Activated T-helper 17 cell treated with anti-CD3 and anti-CD28 coated beads, Interleukin-2, amount 50 U/mL, for 72 hours (primary cell): ENCODE measurements around the gene IL18RAP. TPM values are rescaled to one million over a fixed set of nuclear protein-coding genes. Genes with fewer than 3 reads are reported as not detected.

Experiments
- ATAC-seq: fragments of 150-1000 bp; cut with Tn5 transposase; replicated peaks from 2 replicates; pipeline ENCODE4 v1.10.0; 2021; ENCODE audit warnings: mild to moderate bottlenecking, moderate library complexity
- H3K27ac Mint-ChIP-seq: one replicate; pipeline ENCODE4 v1.8.0; 2022; ENCODE audit warnings: mixed read lengths
- H3K27me3 Mint-ChIP-seq: one replicate; pipeline ENCODE4 v1.8.0; 2022; ENCODE audit warnings: mixed read lengths
- H3K36me3 Mint-ChIP-seq: one replicate; pipeline ENCODE4 v1.8.0; 2022; ENCODE audit warnings: low read depth, mild to moderate bottlenecking, mixed read lengths
- H3K4me1 Mint-ChIP-seq: one replicate; pipeline ENCODE4 v1.8.0; 2022; ENCODE audit warnings: mixed read lengths
- H3K4me3 Mint-ChIP-seq: one replicate; pipeline ENCODE4 v1.8.0; 2022; ENCODE audit warnings: mild to moderate bottlenecking, mixed read lengths
- H3K9me3 Mint-ChIP-seq: one replicate; pipeline ENCODE4 v1.8.0; 2022; ENCODE audit warnings: mixed read lengths
- total RNA-seq, 2 donors: library from RNA; stranded (reverse); gene quantifications; one replicate each; pipeline ENCODE4 v1.2.3, GENCODE V29; 2022

IL18RAP gene
- total RNA-seq, 2 donors from 2014 or later: 3.7 to 5.6 TPM

GRCh38 chr2:102401865-102402264, 21.1 kb upstream of the IL18RAP start:
- peaks cover 5% of the 10 kb centered on the region for H3K36me3 Mint-ChIP-seq

DNA sequence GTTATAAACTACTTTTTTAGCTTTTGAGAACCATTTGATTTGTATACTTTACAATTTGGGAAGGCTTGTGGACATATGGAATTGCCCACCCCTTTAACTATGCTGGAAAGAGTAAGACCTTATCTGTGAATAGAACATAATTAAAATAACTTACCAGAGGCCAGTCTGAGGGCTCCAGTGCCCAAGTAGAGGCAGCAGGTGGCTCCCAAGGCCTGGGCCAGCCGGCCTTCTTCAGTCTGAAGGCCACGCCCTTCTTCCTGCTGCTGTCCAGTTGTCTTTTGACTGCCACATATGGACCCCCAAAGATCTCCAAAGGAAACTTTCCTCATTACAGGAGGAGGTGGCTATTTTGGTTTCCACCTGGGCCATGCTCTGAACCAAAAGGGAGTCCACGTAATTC, 12.0 kb upstream of the IL18RAP start:
- Mint-ChIP-seq H3K27ac (no peak overlapping the region), H3K27me3 (no peaks in the 10 kb centered on the region), H3K4me1 (peaks cover 4% of the 10 kb centered on the region), H3K9me3 (no peaks in the 10 kb centered on the region), H3K36me3 (no peaks in the 10 kb centered on the region), H3K4me3 (no peak overlapping the region)
- no peak for ATAC-seq

More at GRCh38 chr2:102401865-102402264, 21.1 kb upstream of the IL18RAP start:
- Mint-ChIP-seq H3K4me3 (no peak overlapping the region), H3K27me3 (no peaks in the 10 kb centered on the region), H3K9me3 (no peaks in the 10 kb centered on the region), H3K4me1 (peaks cover 6% of the 10 kb centered on the region), H3K27ac (no peak overlapping the region)
- no peak for ATAC-seq

GRCh38 chr2:102412199-102412598, 10.8 kb upstream of the IL18RAP start:
- ATAC-seq: no peak
- Mint-ChIP-seq H3K27me3 (no peaks in the 10 kb centered on the region), H3K36me3 (no peaks in the 10 kb centered on the region), H3K4me1 (peaks cover 5% of the 10 kb centered on the region), H3K4me3 (no peak overlapping the region), H3K9me3 (no peaks in the 10 kb centered on the region), H3K27ac (no peak overlapping the region)

- Mint-ChIP-seq H3K9me3 (peaks cover 5% of the 10 kb centered on the region), H3K27ac (peak overlapping the region; percentile 63), H3K36me3 (peaks cover 2% of the 10 kb centered on the region), H3K4me1 (peaks cover 39% of the 10 kb centered on the region), H3K27me3 (peaks cover 4% of the 10 kb centered on the region), H3K4me3 (peak overlapping the region; percentile 60)
- peak; percentile 66 for ATAC-seq
Measured at GRCh38 chr2:102417946-102418345, 5.0 kb upstream of the IL18RAP start.

DNA sequence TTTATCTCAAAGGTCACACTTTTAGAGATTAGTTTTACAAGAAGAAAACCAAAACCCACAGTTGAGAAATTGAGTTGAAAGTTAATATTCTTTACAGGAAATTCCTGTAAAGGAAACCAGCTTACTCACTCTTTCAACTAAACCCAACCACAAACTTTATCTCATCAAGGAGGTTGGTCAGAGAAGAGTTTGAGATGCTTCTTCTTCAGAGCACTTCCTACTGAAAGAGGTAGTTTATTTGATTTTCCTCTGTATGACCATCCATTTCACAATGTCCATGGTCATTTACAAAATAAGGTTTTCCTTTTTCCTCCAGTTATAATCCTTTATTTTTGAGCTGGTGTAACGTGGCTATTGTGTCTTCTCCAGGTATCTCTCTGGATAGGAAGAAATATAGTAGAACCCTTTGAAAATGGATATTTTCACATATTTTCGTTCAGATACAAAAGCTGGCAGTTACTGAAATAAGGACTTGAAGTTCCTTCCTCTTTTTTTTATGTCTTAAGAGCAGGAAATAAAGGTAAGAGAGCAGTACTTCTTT, 4.5 kb upstream of the IL18RAP start:
- Mint-ChIP-seq H3K4me3 (peak overlapping the region; percentile 78), H3K9me3 (peaks cover 5% of the 10 kb centered on the region), H3K4me1 (peaks cover 45% of the 10 kb centered on the region), H3K36me3 (peaks cover 5% of the 10 kb centered on the region), H3K27ac (peak overlapping the region; percentile 83), H3K27me3 (peaks cover 4% of the 10 kb centered on the region)
- peak; percentile 83 for ATAC-seq

- Mint-ChIP-seq H3K27ac (no peak overlapping the region), H3K27me3 (peaks cover 4% of the 10 kb centered on the region), H3K4me3 (peak overlapping the region; percentile 78), H3K36me3 (peaks cover 5% of the 10 kb centered on the region), H3K4me1 (peaks cover 48% of the 10 kb centered on the region), H3K9me3 (peaks cover 5% of the 10 kb centered on the region)
- no peak for ATAC-seq
Measured at GRCh38 chr2:102420290-102420689, 2.7 kb upstream of the IL18RAP start.

- peak overlapping the region; percentile 78 for H3K4me3 Mint-ChIP-seq
- peak; percentile 38 for ATAC-seq
- peaks cover 55% of the 10 kb centered on the region for H3K4me1 Mint-ChIP-seq
- H3K9me3 Mint-ChIP-seq: peaks cover 5% of the 10 kb centered on the region
- peaks cover 4% of the 10 kb centered on the region for H3K27me3 Mint-ChIP-seq
- H3K36me3 Mint-ChIP-seq: peaks cover 9% of the 10 kb centered on the region
- H3K27ac Mint-ChIP-seq: peak overlapping the region; percentile 48
Measured at GRCh38 chr2:102421890-102422759, 835 bp upstream of the IL18RAP start.

DNA sequence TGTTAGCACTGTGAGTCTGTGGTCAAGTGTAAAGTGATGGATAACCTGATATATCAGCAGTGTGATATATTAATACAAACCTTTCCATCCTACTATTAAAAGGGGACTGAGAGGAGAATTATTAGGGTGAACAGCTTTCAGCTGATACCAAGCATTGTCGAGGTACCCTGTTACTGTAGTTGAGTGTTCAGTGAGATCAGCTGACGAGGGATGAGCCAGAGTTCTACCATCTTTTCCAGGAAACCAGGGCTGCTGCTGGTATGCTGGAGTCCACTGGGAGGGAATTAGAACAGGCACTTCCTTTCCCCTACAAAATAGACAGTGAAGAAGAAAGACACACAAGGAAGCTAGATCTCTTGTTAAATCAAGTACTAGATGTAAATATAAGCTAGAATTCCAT, 408 bp downstream of the IL18RAP start:
- Mint-ChIP-seq H3K27ac (no peak overlapping the region), H3K9me3 (no peaks in the 10 kb centered on the region), H3K4me1 (peaks cover 46% of the 10 kb centered on the region), H3K27me3 (peaks cover 4% of the 10 kb centered on the region), H3K4me3 (peak overlapping the region; percentile 78), H3K36me3 (peaks cover 9% of the 10 kb centered on the region)
- no peak for ATAC-seq

DNA sequence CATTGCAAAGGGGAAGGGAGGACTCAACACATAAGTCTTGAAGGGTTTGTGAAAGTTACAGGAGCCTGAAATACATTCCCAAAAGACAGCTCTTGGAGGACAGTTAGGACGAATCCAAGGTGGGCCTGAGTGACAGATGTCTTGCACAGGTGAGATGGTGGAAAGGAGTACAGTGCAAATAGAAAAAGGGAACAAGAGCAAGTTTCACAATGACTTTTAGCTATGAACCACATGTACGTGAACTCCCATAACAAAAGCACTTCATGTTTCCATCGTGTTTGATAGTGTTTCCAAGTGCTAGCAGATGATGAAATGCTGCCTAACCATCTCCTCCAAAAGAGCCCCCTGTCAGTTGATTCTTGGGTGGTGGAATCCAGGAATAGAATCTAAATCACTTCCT, 1.8 kb downstream of the IL18RAP start:
- peaks cover 9% of the 10 kb centered on the region for H3K36me3 Mint-ChIP-seq
- H3K27ac Mint-ChIP-seq: no peak overlapping the region
- ATAC-seq: peak; percentile 80
- H3K27me3 Mint-ChIP-seq: peaks cover 4% of the 10 kb centered on the region
- peak overlapping the region; percentile 29 for H3K4me3 Mint-ChIP-seq
- no peaks in the 10 kb centered on the region for H3K9me3 Mint-ChIP-seq
- peaks cover 45% of the 10 kb centered on the region for H3K4me1 Mint-ChIP-seq

DNA sequence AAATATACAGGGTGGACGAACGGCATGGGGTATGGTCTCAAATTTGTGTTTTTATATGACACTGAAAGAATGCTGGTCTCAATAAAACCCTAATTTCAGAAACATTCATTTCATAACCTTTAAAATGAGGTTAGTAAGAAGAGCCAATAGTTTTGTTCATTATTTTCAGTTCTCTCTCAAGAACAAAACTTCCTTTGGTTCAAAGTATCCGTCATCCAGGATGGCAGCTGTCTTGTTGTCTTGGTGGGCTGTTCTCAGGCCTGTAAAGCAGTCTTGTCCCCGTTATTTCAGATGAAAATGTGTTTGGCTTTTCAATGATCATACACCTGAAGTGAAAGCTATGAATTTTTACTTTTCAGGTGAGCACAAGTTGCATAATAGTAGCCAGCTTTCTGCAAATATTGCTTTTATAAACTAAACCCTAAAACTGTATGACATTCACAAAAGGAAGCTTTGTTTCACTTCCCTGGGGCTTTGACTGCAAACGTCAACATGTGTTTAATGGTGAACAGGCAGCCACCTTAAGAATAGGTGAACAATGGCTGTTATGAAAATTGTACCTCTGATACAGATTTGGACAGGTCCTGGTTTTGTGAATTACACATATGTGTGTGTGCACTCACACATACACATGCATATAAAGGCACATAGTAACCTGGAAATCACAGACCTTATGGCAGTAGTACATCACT, 2.6 kb downstream of the IL18RAP start:
- no peak overlapping the region for H3K27ac Mint-ChIP-seq

GRCh38 chr2:102427249-102427648, 4.3 kb downstream of the IL18RAP start:
- peaks cover 9% of the 10 kb centered on the region for H3K36me3 Mint-ChIP-seq
- peaks cover 31% of the 10 kb centered on the region for H3K4me1 Mint-ChIP-seq
- no peaks in the 10 kb centered on the region for H3K27me3 Mint-ChIP-seq
- no peak for ATAC-seq
- H3K9me3 Mint-ChIP-seq: no peaks in the 10 kb centered on the region
- H3K4me3 Mint-ChIP-seq: peak overlapping the region; percentile 6
- no peak overlapping the region for H3K27ac Mint-ChIP-seq

More for the DNA sequence above, 2.6 kb downstream of the IL18RAP start:
- H3K27me3 Mint-ChIP-seq: peaks cover 4% of the 10 kb centered on the region
- H3K9me3 Mint-ChIP-seq: no peaks in the 10 kb centered on the region
- peaks cover 9% of the 10 kb centered on the region for H3K36me3 Mint-ChIP-seq
- H3K4me3 Mint-ChIP-seq: peak overlapping the region; percentile 34
- ATAC-seq: peak; percentile 41
- H3K4me1 Mint-ChIP-seq: peaks cover 42% of the 10 kb centered on the region

- no peak for ATAC-seq
- Mint-ChIP-seq H3K4me1 (peaks cover 19% of the 10 kb centered on the region), H3K27ac (no peak overlapping the region), H3K9me3 (no peaks in the 10 kb centered on the region), H3K27me3 (no peaks in the 10 kb centered on the region), H3K36me3 (peaks cover 4% of the 10 kb centered on the region), H3K4me3 (peak overlapping the region; percentile 41)
Measured at GRCh38 chr2:102428573-102428972, 5.6 kb downstream of the IL18RAP start.

DNA sequence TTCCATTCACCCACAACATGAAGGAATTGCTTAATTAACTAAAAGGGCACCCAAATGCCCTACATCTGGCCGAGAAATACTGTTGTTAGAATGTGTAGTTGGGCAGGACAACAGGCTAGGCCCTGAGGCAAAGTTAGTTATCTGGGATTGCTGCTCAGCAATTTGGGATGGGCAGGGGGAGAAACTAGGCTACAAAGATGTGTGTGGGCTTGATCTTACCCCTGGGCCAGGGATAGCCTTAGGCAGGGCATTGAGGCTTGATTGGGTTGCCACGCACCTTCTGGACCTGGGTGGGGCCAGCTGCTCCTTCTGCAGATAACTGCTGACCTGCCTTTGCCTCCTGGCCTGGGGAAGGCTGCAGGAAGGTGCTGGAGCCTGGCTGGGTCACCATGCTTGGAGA, 9.4 kb downstream of the IL18RAP start:
- Mint-ChIP-seq H3K4me1 (peaks cover 27% of the 10 kb centered on the region), H3K27me3 (no peaks in the 10 kb centered on the region)

GRCh38 chr2:102433973-102434654, 11.2 kb downstream of the IL18RAP start:
- ATAC-seq: no peak
- no peaks in the 10 kb centered on the region for H3K27me3 Mint-ChIP-seq
- H3K27ac Mint-ChIP-seq: no peak overlapping the region
- peaks cover 27% of the 10 kb centered on the region for H3K4me1 Mint-ChIP-seq
- H3K36me3 Mint-ChIP-seq: peaks cover 5% of the 10 kb centered on the region
- no peaks in the 10 kb centered on the region for H3K9me3 Mint-ChIP-seq
- H3K4me3 Mint-ChIP-seq: no peak overlapping the region

More for the DNA sequence above, 9.4 kb downstream of the IL18RAP start:
- Mint-ChIP-seq H3K27ac (no peak overlapping the region), H3K9me3 (no peaks in the 10 kb centered on the region), H3K36me3 (peaks cover 5% of the 10 kb centered on the region), H3K4me3 (no peak overlapping the region)
- ATAC-seq: no peak
